Stimulated activated CD8-positive, alpha-beta memory T cell treated with anti-CD3 and anti-CD28 coated beads, Interleukin-12 subunit alpha, Interleukin-12 subunit beta, amount 100 ng/mL, for 24 hours (primary cell): Measurements from ENCODE around the gene RAD54L2.
"Not testable (repeated sequence)": the region's sequence is repeated elsewhere in the genome, so short reads cannot be mapped to it uniquely, and the experiment has no call there.

Experiments used
- DNase-seq: peaks from one replicate; pipeline ENCODE4 v3.0.0-alpha.2; 2020; ENCODE audit errors: extremely low read depth

Gene RAD54L2

GRCh38 chr3:51538459-51539290 lies at the start of gene RAD54L2:
RAD54L2 (plus strand) TSS chr3:51538719; CDS start chr3:51590421, 51,702 bp downstream.
- peak; percentile 32 for DNase-seq

- DNase-seq, result peak; percentile 73
Observed at GRCh38 chr3:51498876-51499738, 39.4 kb upstream of the RAD54L2 start.

- DNase-seq, result no peak
Observed at GRCh38 chr3:51500632-51501131, 37.8 kb upstream of the RAD54L2 start.

- peak; percentile 45 for DNase-seq
Observed at GRCh38 chr3:51501833-51502561, 36.5 kb upstream of the RAD54L2 start.

GRCh38 chr3:51502562-51502910 lies 36.0 kb upstream of the RAD54L2 start:
- no peak for DNase-seq

GRCh38 chr3:51503007-51503406 lies 35.5 kb upstream of the RAD54L2 start:
- no peak for DNase-seq

- no peak for DNase-seq
Observed at GRCh38 chr3:51508255-51508654, 30.3 kb upstream of the RAD54L2 start.

- DNase-seq, result no peak
Observed at GRCh38 chr3:51510996-51511395, 27.5 kb upstream of the RAD54L2 start.

GRCh38 chr3:51514210-51514609 lies 24.3 kb upstream of the RAD54L2 start:
- DNase-seq, result no peak

- no peak for DNase-seq
Observed at GRCh38 chr3:51519848-51520247, 18.7 kb upstream of the RAD54L2 start.

- not testable (repeated sequence) for DNase-seq
Observed at GRCh38 chr3:51520906-51521730, 17.4 kb upstream of the RAD54L2 start.

- DNase-seq, result no peak
Observed at GRCh38 chr3:51522273-51522962, 16.1 kb upstream of the RAD54L2 start.

- not testable (repeated sequence) for DNase-seq
Observed at GRCh38 chr3:51524874-51525273, 13.6 kb upstream of the RAD54L2 start.

GRCh38 chr3:51530485-51530884 lies 8.0 kb upstream of the RAD54L2 start:
- no peak for DNase-seq

GRCh38 chr3:51535146-51536019 lies 3.1 kb upstream of the RAD54L2 start:
- DNase-seq, result no peak

GRCh38 chr3:51537631-51538030 lies 888 bp upstream of the RAD54L2 start:
- DNase-seq, result not testable (repeated sequence)

GRCh38 chr3:51538115-51538458 lies 432 bp upstream of the RAD54L2 start:
- no peak for DNase-seq

- DNase-seq, result peak; percentile 21
Observed at GRCh38 chr3:51539291-51539941, 897 bp downstream of the RAD54L2 start.

GRCh38 chr3:51542596-51542995 lies 4.1 kb downstream of the RAD54L2 start:
- DNase-seq, result not testable (repeated sequence)
